ENCODE measurements around the gene CABP4.

Gene CABP4

GRCh38 chr11:67482275-67482826 is 27.2 kb downstream of the CABP4 start:
- no peak for DNase-seq (ENCODE audit: low read depth)

- DNase-seq (ENCODE audit: low read depth) = peak; percentile 93
These were observed 28.0 kb downstream of the CABP4 start, which contains the start of gene AIP for GRCh38 chr11:67482827-67483798. TSS of gene AIP (plus strand) at chr11:67483026. CDS start at chr11:67483159, 133 bp downstream.

- peak; percentile 25 for DNase-seq (ENCODE audit: low read depth)
These were observed 28.9 kb downstream of the CABP4 start for GRCh38 chr11:67483831-67484665.

- DNase-seq (ENCODE audit: low read depth) = peak; percentile 59
These were observed 29.7 kb downstream of the CABP4 start for GRCh38 chr11:67484847-67485311.

DNA sequence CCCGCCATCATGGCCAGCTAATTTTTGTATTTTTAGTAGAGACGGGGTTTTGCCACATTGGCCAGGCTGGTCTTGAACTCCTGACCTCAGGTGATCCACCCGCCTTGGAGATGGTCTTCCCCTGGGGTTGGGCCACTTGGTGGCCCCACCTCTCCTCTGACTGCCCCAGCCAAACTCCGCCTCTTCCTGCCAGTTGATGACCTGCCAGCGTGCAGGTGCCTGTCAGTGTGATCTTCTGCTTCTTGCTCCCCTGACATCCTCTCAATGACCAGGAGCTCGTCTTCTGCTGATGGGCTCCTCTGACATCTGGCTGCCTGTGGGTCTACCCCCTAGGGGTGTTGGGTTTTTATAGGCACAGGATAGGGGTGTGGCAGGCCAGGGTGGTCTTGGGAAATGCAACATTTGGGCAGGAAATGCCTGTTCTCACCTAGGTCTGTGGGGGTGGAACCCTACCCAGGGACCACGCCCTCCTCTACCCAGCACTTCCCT is 30.8 kb downstream of the CABP4 start:
- peak; percentile 21 for DNase-seq (ENCODE audit: low read depth)

DNA sequence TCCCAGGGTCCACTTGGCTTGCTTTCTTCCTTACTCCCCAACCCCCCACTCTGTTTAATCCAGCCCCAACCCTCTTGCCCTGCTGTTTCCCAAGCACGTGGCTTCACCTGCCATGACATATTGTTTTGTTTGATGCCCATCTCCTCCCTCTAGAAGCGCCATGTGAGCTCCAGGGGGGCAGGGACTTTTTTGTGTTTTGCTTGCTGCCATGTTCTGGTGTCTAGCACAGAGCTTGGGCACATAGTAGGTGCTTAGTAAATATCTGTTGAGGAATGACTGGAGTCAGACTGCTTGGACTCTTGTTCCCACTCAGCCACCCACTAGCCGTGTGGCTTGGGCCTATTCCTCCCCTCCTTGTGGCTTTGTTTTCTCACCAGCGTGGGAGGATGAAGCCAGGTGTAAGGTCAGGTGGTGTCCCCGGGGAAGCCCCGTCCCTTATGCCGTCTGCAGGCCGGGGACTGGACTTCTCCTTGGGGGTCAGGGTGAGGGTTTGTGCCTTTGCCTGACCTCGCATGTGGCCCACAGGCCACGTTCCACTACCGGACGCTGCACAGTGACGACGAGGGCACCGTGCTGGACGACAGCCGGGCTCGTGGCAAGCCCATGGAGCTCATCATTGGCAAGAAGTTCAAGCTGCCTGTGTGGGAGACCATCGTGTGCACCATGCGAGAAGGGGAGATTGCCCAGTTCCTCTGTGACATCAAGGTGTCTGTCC is 31.5 kb downstream of the CABP4 start:
- no peak for DNase-seq (ENCODE audit: low read depth)

DNA sequence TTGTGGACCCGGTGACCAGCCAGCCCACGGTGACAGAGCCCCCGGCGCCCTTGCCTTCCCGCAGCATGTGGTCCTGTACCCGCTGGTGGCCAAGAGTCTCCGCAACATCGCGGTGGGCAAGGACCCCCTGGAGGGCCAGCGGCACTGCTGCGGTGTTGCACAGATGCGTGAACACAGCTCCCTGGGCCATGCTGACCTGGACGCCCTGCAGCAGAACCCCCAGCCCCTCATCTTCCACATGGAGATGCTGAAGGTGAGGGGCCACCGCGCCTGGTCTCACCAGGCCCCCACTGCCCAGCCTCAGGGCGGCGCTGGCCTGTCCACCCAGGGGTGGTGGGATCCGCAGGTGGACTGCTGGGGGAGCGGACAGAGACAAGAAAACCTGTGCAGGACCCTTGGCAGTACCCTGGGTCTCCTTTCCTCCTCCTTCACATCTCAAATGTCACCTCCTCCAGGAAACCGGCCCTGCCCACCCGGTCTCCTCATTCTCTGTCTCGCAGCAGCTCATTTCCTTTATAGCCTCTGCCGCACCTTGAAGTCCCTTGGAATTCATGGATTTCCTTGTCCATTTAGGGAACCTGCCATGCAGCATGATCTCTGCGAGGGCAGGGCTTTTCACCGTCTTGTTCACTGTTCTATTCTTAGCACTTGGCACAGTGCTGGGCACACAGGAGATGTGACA is 34.2 kb downstream of the CABP4 start:
- DNase-seq (ENCODE audit: low read depth) = no peak

DNA sequence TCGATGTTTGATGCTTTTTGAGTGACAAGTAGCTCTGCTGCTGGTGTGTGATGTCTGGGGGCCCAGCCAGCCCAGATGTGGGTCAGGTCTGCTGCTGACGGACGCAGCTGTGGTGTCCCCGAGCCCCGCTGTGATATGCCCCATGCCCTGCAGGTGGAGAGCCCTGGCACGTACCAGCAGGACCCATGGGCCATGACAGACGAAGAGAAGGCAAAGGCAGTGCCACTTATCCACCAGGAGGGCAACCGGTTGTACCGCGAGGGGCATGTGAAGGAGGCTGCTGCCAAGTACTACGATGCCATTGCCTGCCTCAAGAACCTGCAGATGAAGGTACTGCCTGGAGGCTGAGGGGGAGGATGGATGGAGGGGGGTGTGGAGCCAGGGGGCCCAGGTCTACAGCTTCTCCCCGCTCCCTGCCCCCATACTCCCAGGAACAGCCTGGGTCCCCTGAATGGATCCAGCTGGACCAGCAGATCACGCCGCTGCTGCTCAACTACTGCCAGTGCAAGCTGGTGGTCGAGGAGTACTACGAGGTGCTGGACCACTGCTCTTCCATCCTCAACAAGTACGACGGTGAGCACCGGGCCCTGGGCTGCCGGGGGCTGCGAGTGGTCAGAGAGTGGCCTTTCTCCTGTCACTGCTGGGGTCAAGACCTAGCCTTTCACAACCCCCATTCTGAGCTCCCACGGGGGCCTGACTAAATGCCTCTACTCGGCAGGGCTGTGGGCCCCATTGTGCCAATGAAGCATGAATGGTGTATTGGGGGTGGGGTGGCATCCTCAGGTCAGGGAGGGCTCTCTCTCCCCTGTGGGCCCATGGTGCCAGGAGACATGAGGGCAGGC is 35.0 kb downstream of the CABP4 start:
- DNase-seq (ENCODE audit: low read depth) = no peak

DNA sequence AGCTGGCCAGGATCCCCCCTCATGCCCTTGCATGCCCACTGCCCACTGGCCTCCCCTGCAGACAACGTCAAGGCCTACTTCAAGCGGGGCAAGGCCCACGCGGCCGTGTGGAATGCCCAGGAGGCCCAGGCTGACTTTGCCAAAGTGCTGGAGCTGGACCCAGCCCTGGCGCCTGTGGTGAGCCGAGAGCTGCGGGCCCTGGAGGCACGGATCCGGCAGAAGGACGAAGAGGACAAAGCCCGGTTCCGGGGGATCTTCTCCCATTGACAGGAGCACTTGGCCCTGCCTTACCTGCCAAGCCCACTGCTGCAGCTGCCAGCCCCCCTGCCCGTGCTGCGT is 35.5 kb downstream of the CABP4 start:
- DNase-seq (ENCODE audit: low read depth) = no peak

GRCh38 chr11:67491276-67492068 is 36.3 kb downstream of the CABP4 start:
- no peak for DNase-seq (ENCODE audit: low read depth)

GRCh38 chr11:67492069-67492727 is 37.0 kb downstream of the CABP4 start:
- DNase-seq (ENCODE audit: low read depth) = no peak

DNA sequence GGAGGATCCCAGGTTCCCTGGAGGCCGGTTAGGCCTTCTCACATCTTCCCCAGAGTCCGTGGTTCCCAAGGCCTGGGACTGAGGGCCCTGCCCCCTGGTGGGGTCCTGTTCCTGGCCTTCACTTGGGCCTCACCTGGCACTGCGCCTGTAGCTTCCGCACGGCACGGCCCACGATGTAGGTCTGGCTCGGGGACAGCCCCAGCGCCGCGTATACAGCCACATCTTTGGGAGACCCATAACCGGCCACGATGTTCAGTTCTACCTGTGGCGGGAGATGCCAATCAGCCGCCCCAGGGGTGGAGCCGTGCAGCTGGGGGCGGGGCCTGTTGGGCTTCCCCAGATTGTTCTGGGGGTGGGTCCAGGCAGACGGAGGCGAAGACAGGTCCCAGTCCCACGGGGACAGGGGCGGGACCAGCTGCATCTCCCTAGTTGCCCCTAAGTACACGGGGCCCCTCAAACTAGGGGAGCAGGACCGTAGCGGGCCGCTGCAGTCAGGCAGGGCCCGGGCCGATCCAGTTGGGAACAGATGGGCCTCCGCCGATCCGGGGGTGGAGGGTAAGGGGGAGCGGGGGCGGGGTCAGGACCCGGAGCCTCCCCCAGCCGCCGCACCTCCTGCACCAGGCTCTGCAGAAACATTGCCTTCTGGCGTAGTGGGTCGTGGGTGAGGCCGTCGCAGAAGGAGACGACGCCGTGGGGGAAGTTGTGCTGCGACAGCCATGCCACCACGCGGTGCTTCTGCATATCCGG is 37.8 kb downstream of the CABP4 start:
- no peak for DNase-seq (ENCODE audit: low read depth)

GRCh38 chr11:67493548-67494370 is 38.6 kb downstream of the CABP4 start:
- DNase-seq (ENCODE audit: low read depth) = no peak

DNA sequence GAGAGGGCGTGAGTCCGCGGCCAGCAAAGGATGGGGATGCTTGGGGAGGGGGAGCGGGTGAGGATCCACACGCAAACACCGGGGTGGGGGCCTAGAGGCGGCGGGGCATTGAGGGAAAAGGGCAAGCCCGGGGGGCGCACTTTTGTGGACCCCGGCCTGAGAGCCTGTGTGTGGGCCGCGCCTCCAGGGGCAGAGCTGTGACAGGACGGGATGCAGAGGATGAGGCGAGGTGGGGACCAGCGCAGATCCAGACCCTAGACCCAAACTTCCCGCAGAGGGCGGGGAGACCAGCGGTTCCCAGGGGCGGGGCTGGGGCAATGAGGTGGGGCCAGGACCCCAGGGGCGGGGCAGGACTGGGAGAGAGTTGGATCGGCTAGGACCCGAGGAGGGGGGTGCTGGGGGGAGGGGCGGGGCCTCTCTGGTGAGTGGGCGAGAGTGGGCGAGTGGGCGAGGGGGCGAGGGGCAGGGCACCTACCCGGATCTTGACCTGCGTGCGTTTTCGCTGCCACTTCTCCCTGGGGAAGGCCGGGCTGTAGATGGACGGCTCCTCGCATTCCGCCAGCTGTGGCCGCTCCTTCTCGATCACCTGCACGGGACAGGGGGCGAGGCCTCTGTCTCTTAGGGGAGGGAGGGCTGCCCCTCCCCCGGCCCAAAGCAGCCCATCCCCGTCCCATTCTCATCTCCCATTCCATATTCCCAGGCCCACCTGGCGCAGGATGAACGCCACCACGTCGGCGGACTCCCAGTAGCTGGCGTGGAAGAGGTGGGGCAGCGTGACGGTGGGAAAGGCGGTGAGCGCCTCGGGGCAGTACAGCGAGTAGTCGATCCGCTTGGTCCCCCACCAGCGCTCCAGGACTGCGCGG is 39.4 kb downstream of the CABP4 start:
- DNase-seq (ENCODE audit: low read depth) = no peak

DNA sequence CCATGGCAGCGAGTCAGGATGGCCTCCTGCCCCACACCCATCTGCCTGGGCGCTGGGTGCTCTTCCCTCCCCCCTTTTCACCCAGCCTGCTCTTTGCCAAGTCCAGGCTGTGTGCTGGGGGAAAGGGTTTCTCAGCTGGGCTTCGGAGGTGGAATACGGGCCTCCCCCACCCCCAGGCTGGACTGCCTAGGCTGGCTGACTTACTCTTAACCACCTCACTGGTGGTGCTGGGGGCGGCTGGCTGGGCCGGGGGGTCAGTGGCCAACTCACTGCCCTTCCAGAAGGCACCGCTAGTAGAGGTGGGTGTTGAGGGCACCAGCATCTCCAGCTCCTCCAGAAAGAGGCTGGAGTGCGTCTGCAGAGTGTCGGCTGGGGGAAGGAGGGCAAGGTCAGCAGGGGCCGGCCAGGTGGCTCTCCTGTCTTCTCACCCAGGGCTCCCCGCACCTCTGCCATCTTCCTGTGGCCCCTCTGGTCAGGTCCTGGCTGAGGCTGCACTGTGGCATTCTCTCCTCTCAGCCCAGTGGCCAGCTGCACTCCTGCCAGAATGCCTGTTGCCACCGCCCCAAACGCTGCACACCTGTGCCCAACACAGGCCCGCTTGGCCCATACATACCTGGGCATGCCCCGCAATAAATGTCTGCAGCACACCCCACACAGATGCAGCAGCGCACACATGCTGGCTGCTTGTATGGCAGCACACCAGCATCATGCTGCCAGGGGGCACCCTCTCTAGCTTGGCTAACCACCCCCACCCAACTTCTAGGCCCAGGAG is 40.3 kb downstream of the CABP4 start:
- DNase-seq (ENCODE audit: low read depth) = no peak
